Measurements from ENCODE around the gene SMAD9. TPM values are rescaled to one million over a fixed set of nuclear protein-coding genes. Genes with fewer than 3 reads are reported as not detected.

SMAD9 gene
- total and polyA plus RNA-seq, 9 of the 15 experiments (the other 6 are each of a cell fraction or from before 2014, with no cell fraction given), result 0.02 to 0.08 (median 0.03) TPM; not detected in 4

DNA sequence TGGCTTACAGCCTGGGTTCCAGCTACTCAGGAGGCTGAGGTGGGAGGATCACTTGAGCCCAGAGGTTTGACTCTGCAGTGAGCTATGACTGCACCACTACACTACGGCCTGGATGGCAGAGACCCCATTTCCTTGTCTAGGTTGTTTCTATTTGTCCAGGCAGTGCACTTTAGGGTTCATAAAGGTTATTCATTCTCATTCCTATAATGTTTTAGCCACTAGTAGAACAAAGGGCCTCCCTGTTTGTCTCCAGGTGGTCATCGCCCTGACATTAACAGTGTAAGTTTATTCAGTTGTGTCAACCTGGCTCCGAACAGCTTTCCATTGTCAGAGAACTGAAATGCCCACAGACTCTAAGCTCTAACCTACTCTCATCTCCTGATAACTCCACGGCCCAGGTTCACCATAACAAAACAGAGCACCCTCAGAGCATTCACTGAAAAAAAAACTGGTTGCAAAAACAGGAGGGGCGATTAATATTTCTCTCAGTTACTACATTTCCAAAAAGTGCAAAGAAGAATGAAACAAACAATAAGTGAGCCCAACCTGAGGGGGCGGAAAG lies 37.1 kb downstream of the SMAD9 start:
- Histone ChIP-seq H4K20me1 (replicated peaks; ENCODE audit: control insufficient read depth, insufficient read depth, low read length) (no peaks in the 10 kb centered on the region), H3K4me2 (ENCODE audit: insufficient read depth, low read length) (no peak overlapping the region), H3K9me1 (ENCODE audit: control insufficient read depth, insufficient read depth, low read length) (no peaks in the 10 kb centered on the region), H3K9ac (ENCODE audit: insufficient read depth in 1 of 2, low read depth in 2 of 2, low read length in 2 of 2) (no peak overlapping the region), H2AFZ (ENCODE audit: low read depth, low read length) (no peak overlapping the region), H3K79me2 (ENCODE audit: control insufficient read depth, insufficient read depth, low read length) (no peaks in the 10 kb centered on the region), H3K4me1 (replicated peaks in 1 of 2; ENCODE audit: control insufficient read depth in 2 of 2, insufficient read depth in 2 of 2, low read length in 2 of 2) (no peaks in the 10 kb centered on the region; a peak in 1 of 5 replicates), H3K27ac (ENCODE audit: extremely low read depth, low read depth, low read length) (no peak overlapping the region), H3K9me3 (replicated peaks; ENCODE audit: control insufficient read depth, insufficient read depth, low read depth, low read length) (no peaks in the 10 kb centered on the region), H3K4me3 (no peak overlapping the region), H3K27me3 (ENCODE audit: control insufficient read depth in 2 of 2, insufficient read depth in 2 of 2, low read length in 2 of 2) (peaks cover 7 to 27% of the 10 kb centered on the region in 2 experiments; a peak in 3 of 5 replicates), H3K36me3 (ENCODE audit: control insufficient read depth, insufficient read depth, low read length) (no peaks in the 10 kb centered on the region)
- ATAC-seq (no peak), DNase-seq (ENCODE audit: extremely low read depth in 1 of 4, low spot score in 3 of 4) (no peak), FAIRE-seq (no peak)
- ChIA-PET CTCF (ENCODE audit: low intra/inter-chr PET ratio) (no interaction called here), POLR2A (interaction anchor here (0.6 kb wide), 1 partner anchor 1684 kb away, joined by 3 read pairs; no protein-coding TSS in a partner anchor)
- in situ Hi-C loops (cut with MboI) (no loop called here), intact Hi-C loops (cut with micrococcal nuclease) (no loop called here)
- TF ChIP-seq, protein P1, sequence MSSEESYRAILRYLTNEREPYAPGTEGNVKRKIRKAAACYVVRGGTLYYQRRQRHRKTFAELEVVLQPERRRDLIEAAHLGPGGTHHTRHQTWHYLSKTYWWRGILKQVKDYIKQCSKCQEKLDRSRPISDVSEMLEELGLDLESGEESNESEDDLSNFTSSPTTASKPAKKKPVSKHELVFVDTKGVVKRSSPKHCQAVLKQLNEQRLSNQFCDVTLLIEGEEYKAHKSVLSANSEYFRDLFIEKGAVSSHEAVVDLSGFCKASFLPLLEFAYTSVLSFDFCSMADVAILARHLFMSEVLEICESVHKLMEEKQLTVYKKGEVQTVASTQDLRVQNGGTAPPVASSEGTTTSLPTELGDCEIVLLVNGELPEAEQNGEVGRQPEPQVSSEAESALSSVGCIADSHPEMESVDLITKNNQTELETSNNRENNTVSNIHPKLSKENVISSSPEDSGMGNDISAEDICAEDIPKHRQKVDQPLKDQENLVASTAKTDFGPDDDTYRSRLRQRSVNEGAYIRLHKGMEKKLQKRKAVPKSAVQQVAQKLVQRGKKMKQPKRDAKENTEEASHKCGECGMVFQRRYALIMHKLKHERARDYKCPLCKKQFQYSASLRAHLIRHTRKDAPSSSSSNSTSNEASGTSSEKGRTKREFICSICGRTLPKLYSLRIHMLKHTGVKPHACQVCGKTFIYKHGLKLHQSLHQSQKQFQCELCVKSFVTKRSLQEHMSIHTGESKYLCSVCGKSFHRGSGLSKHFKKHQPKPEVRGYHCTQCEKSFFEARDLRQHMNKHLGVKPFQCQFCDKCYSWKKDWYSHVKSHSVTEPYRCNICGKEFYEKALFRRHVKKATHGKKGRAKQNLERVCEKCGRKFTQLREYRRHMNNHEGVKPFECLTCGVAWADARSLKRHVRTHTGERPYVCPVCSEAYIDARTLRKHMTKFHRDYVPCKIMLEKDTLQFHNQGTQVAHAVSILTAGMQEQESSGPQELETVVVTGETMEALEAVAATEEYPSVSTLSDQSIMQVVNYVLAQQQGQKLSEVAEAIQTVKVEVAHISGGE (CRISPR knock-in tag; IDR thresholded peaks at IDR 0.05), result no peak
- TF ChIP-seq XRCC3 (IDR thresholded peaks at IDR 0.05) (no peak), ZC3H8 (IDR thresholded peaks at IDR 0.05) (no peak), HDGF (IDR thresholded peaks at IDR 0.05) (no peak), ZNF124 (CRISPR knock-in tag; IDR thresholded peaks at IDR 0.05) (no peak), SMARCA4 (IDR thresholded peaks at IDR 0.05) (no peak), TEAD1 (CRISPR knock-in tag; IDR thresholded peaks at IDR 0.05) (no peak), RFX7 (CRISPR knock-in tag; IDR thresholded peaks at IDR 0.05) (no peak), ILF3 (IDR thresholded peaks at IDR 0.05; ENCODE audit: borderline replicate concordance) (no peak)
- no TSS peak for BruUV-seq (replicated peaks)
- 3% methylated on average over 6 of the region's 6 CpGs for WGBS (ENCODE audit: insufficient coverage, low coverage, missing lambda C conversion rate)

All from K562 (cell line).